ENCODE data around the gene CCNJ. TPM values are rescaled to one million over a fixed set of nuclear protein-coding genes. Genes with fewer than 3 reads are reported as not detected.

Gene CCNJ
- total RNA-seq, 1 donor from 2014 or later, result 9.8 TPM

DNA sequence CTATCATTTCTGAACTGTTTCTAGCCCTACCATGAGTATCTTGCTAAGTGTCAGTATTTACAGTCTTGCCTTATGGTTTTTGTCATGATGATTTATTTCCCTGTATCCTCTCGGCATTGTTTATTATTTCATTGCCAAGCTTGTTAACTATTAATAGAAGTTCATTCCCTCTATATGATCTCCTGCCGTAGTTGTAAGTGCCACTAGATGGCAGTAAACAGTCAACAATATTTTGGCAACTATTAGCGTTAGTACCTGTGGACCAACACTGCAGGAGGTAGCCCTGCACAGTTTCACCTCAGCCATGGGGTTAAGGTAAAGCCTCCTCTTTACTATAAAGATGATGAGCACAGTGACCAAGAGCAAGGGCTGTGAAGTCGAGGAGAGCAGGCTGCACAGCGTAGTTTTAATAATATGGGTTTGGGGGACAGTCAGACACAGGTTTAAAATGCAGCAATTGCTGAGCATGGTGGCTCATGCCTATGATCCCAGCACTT lies 26.1 kb upstream of the CCNJ start:
- Mint-ChIP-seq H3K4me1 (no peaks in the 10 kb centered on the region), H3K27me3 (no peaks in the 10 kb centered on the region), H3K4me3 (no peak overlapping the region), H3K27ac (no peak overlapping the region), H3K9me3 (no peaks in the 10 kb centered on the region), H3K36me3 (ENCODE audit: low read depth) (no peaks in the 10 kb centered on the region)
- intact Hi-C loops (cut with micrococcal nuclease), result loop anchor here (1.0 to 5.0 kb wide), 7 partner anchors 26 to 323 kb away; partner anchors contain the start of genes CCNJ and ZNF518A
- CTCF ChIA-PET, result interaction anchor here (0.6 to 2.8 kb wide), 29 partner anchors 9 to 325 kb away, joined by 3 to 24 read pairs (median 4); partner anchors contain the start of genes BLNK, TCTN3 and ZNF518A
- peak; percentile 52 for TF ChIP-seq CTCF (IDR thresholded peaks at IDR 0.05)
- POLR2A ChIA-PET, result no interaction called here
- ATAC-seq (ENCODE audit: low read depth) (peak; percentile 74), DNase-seq (no peak)

DNA sequence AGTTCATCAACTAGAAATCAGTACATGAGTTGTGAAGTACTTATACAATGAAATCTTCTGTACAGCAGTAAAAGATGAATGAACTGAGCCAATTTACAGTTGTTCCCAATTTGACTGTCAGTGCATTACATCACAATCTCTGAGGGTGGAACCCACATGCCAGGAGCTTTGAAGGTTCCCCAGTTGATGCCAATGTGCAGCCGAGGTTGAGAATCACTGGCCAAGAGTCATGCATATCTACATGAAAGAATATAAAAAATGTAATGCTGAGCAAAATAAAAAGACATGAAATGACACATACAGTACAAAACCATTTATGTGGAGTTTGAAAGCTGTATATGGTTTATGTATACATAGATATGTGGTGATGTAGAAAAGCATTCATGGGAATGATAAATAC lies 22.1 kb upstream of the CCNJ start:
- ATAC-seq (ENCODE audit: low read depth), result no peak
- intact Hi-C loops (cut with micrococcal nuclease), result no loop called here

GRCh38 chr10:96022739-96023138 lies 20.6 kb upstream of the CCNJ start:
- no peaks in the 10 kb centered on the region for H3K36me3 Mint-ChIP-seq (ENCODE audit: low read depth)
- no peak for DNase-seq
- H3K27ac Mint-ChIP-seq, result no peak overlapping the region
- TF ChIP-seq CTCF (IDR thresholded peaks at IDR 0.05), result no peak
- no peaks in the 10 kb centered on the region for H3K27me3 Mint-ChIP-seq
- H3K4me1 Mint-ChIP-seq, result no peaks in the 10 kb centered on the region
- no peaks in the 10 kb centered on the region for H3K9me3 Mint-ChIP-seq
- intact Hi-C loops (cut with micrococcal nuclease), result no loop called here
- ChIA-PET POLR2A (no interaction called here), CTCF (no interaction called here)
- no peak for ATAC-seq (ENCODE audit: low read depth)
- no peak overlapping the region for H3K4me3 Mint-ChIP-seq

More for the DNA sequence above, 22.1 kb upstream of the CCNJ start:
- H3K9me3 Mint-ChIP-seq, result no peaks in the 10 kb centered on the region
- no peak for TF ChIP-seq CTCF (IDR thresholded peaks at IDR 0.05)
- no peak for DNase-seq
- H3K4me1 Mint-ChIP-seq, result no peaks in the 10 kb centered on the region
- H3K4me3 Mint-ChIP-seq, result no peak overlapping the region
- POLR2A ChIA-PET, result no interaction called here
- H3K27ac Mint-ChIP-seq, result no peak overlapping the region
- no peaks in the 10 kb centered on the region for H3K36me3 Mint-ChIP-seq (ENCODE audit: low read depth)
- H3K27me3 Mint-ChIP-seq, result no peaks in the 10 kb centered on the region
- CTCF ChIA-PET, result no interaction called here

GRCh38 chr10:96023168-96023567 lies 20.2 kb upstream of the CCNJ start:
- DNase-seq (no peak), ATAC-seq (ENCODE audit: low read depth) (no peak)
- H3K27me3 Mint-ChIP-seq, result no peaks in the 10 kb centered on the region
- H3K4me3 Mint-ChIP-seq, result no peak overlapping the region
- no peaks in the 10 kb centered on the region for H3K4me1 Mint-ChIP-seq
- no peak for TF ChIP-seq CTCF (IDR thresholded peaks at IDR 0.05)
- intact Hi-C loops (cut with micrococcal nuclease), result no loop called here
- CTCF ChIA-PET, result no interaction called here
- peaks cover 2% of the 10 kb centered on the region for H3K9me3 Mint-ChIP-seq
- H3K27ac Mint-ChIP-seq, result no peak overlapping the region
- POLR2A ChIA-PET, result no interaction called here
- no peaks in the 10 kb centered on the region for H3K36me3 Mint-ChIP-seq (ENCODE audit: low read depth)

DNA sequence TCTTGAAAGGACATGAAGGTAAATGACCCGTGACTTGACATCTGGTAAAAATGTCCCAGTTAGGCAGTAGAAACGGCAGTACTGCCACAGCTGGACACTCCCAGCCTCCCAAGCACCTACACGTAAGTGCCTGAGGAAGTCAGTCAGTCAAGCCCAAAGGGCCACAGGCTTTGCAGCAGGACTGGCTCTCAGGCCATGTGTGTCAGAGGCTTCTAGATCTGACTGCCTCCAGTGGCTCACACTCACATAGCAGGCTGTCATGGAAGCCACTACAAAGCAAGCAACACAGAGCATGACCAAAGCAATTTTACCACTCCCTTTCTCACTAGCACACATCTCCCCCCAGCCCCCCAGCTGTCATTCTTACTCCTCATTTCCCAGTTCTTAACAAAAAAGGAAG lies 17.8 kb upstream of the CCNJ start:
- POLR2A ChIA-PET, result no interaction called here
- TF ChIP-seq CTCF (IDR thresholded peaks at IDR 0.05), result no peak
- Mint-ChIP-seq H3K9me3 (peaks cover 2% of the 10 kb centered on the region), H3K27ac (no peak overlapping the region), H3K27me3 (no peaks in the 10 kb centered on the region), H3K4me1 (no peaks in the 10 kb centered on the region), H3K36me3 (ENCODE audit: low read depth) (no peaks in the 10 kb centered on the region), H3K4me3 (no peak overlapping the region)
- DNase-seq, result no peak
- CTCF ChIA-PET, result interaction anchor here (1.4 kb wide), 1 partner anchor 9 kb away, joined by 7 read pairs; no protein-coding TSS in a partner anchor
- peak; percentile 34 for ATAC-seq (ENCODE audit: low read depth)
- intact Hi-C loops (cut with micrococcal nuclease), result no loop called here
